GM12801 (cell line): ENCODE data around the gene IFNLR1.

Source experiments
- CTCF ChIP-seq: IDR thresholded peaks from one replicate; pipeline ENCODE4 v1.5.1; 2011; ENCODE audit warnings: control low read depth; ENCODE audit not compliant: insufficient read length; ENCODE audit errors: extremely low read depth

Gene IFNLR1

GRCh38 chr1:24155011-24155782 is 31.9 kb downstream of the IFNLR1 start:
- no peak for TF ChIP-seq CTCF

GRCh38 chr1:24154215-24154614 is 32.9 kb downstream of the IFNLR1 start:
- no peak for TF ChIP-seq CTCF

- no peak for TF ChIP-seq CTCF
Measured at GRCh38 chr1:24152631-24153494, 34.2 kb downstream of the IFNLR1 start.

- TF ChIP-seq CTCF: no peak
Measured at GRCh38 chr1:24151175-24151533, 35.9 kb downstream of the IFNLR1 start.

GRCh38 chr1:24150234-24151174 is 36.6 kb downstream of the IFNLR1 start:
- TF ChIP-seq CTCF: no peak

- no peak for TF ChIP-seq CTCF
Measured at GRCh38 chr1:24149866-24150233, 37.2 kb downstream of the IFNLR1 start.

GRCh38 chr1:24147816-24148215 is 39.3 kb downstream of the IFNLR1 start:
- no peak for TF ChIP-seq CTCF
